Activated naive CD8-positive, alpha-beta T cell treated with anti-CD3 and anti-CD28 coated beads, Interleukin-2, amount 50 U/mL, for 24 hours (primary cell): ENCODE results near the gene S100B.

Source experiments
- ATAC-seq: fragments of 150-1000 bp; cut with Tn5 transposase; one replicate; pipeline ENCODE4 v1.10.0; 2021
- DNase-seq: peaks from one replicate; pipeline ENCODE4 v3.0.0; 2021
- H3K27ac Mint-ChIP-seq: one replicate; pipeline ENCODE4 v1.8.0; 2021; ENCODE audit warnings: mild to moderate bottlenecking, mixed read lengths
- H3K27me3 Mint-ChIP-seq: one replicate; pipeline ENCODE4 v1.8.0; 2021; ENCODE audit warnings: mixed read lengths
- H3K36me3 Mint-ChIP-seq: one replicate; pipeline ENCODE4 v1.8.0; 2021; ENCODE audit warnings: low read depth, mixed read lengths
- H3K4me1 Mint-ChIP-seq: one replicate; pipeline ENCODE4 v1.8.0; 2021; ENCODE audit warnings: mixed read lengths
- H3K4me3 Mint-ChIP-seq: one replicate; pipeline ENCODE4 v1.8.0; 2021; ENCODE audit warnings: mild to moderate bottlenecking, moderate library complexity, mixed read lengths
- H3K9me3 Mint-ChIP-seq: one replicate; pipeline ENCODE4 v1.8.0; 2021; ENCODE audit warnings: mixed read lengths

Gene S100B

GRCh38 chr21:46619846-46620245 is 15.0 kb upstream of the S100B start:
- Mint-ChIP-seq H3K4me1 (peaks cover 35% of the 10 kb centered on the region), H3K27ac (no peak overlapping the region)

GRCh38 chr21:46618738-46619379 is 14.0 kb upstream of the S100B start:
- no peak overlapping the region for H3K4me3 Mint-ChIP-seq
- no peaks in the 10 kb centered on the region for H3K36me3 Mint-ChIP-seq
- no peaks in the 10 kb centered on the region for H3K27me3 Mint-ChIP-seq
- no peak overlapping the region for H3K27ac Mint-ChIP-seq
- DNase-seq: no peak
- ATAC-seq: no peak
- peaks cover 33% of the 10 kb centered on the region for H3K4me1 Mint-ChIP-seq
- no peaks in the 10 kb centered on the region for H3K9me3 Mint-ChIP-seq

More at GRCh38 chr21:46619846-46620245, 15.0 kb upstream of the S100B start:
- Mint-ChIP-seq H3K36me3 (no peaks in the 10 kb centered on the region), H3K9me3 (no peaks in the 10 kb centered on the region), H3K27me3 (no peaks in the 10 kb centered on the region), H3K4me3 (no peak overlapping the region)
- no peak for ATAC-seq
- DNase-seq: no peak

- Mint-ChIP-seq H3K27ac (no peak overlapping the region), H3K36me3 (no peaks in the 10 kb centered on the region), H3K9me3 (no peaks in the 10 kb centered on the region), H3K27me3 (no peaks in the 10 kb centered on the region), H3K4me1 (peaks cover 25% of the 10 kb centered on the region), H3K4me3 (no peak overlapping the region)
- no peak for ATAC-seq
- DNase-seq: no peak
Observed at GRCh38 chr21:46617267-46618051, 12.6 kb upstream of the S100B start.

- Mint-ChIP-seq H3K4me3 (no peak overlapping the region), H3K9me3 (peaks cover 5% of the 10 kb centered on the region), H3K4me1 (peaks cover 17% of the 10 kb centered on the region), H3K27me3 (no peaks in the 10 kb centered on the region), H3K27ac (no peak overlapping the region), H3K36me3 (no peaks in the 10 kb centered on the region)
- DNase-seq (no peak), ATAC-seq (no peak)
Observed at GRCh38 chr21:46616656-46617055, 11.8 kb upstream of the S100B start.

- H3K4me1 Mint-ChIP-seq: peaks cover 12% of the 10 kb centered on the region
Observed at GRCh38 chr21:46616050-46616449, 11.2 kb upstream of the S100B start.

GRCh38 chr21:46613391-46613790 is 8.5 kb upstream of the S100B start:
- no peak overlapping the region for H3K4me3 Mint-ChIP-seq

More at GRCh38 chr21:46616050-46616449, 11.2 kb upstream of the S100B start:
- no peak overlapping the region for H3K4me3 Mint-ChIP-seq
- no peak for ATAC-seq
- H3K36me3 Mint-ChIP-seq: no peaks in the 10 kb centered on the region
- no peaks in the 10 kb centered on the region for H3K27me3 Mint-ChIP-seq
- peaks cover 5% of the 10 kb centered on the region for H3K9me3 Mint-ChIP-seq
- no peak overlapping the region for H3K27ac Mint-ChIP-seq
- no peak for DNase-seq

GRCh38 chr21:46610018-46610701 is 5.3 kb upstream of the S100B start:
- H3K4me1 Mint-ChIP-seq: peaks cover 24% of the 10 kb centered on the region
- H3K27ac Mint-ChIP-seq: no peak overlapping the region
- H3K27me3 Mint-ChIP-seq: no peaks in the 10 kb centered on the region
- no peak for ATAC-seq
- H3K9me3 Mint-ChIP-seq: peaks cover 5% of the 10 kb centered on the region
- no peaks in the 10 kb centered on the region for H3K36me3 Mint-ChIP-seq
- no peak overlapping the region for H3K4me3 Mint-ChIP-seq
- no peak for DNase-seq

More at GRCh38 chr21:46613391-46613790, 8.5 kb upstream of the S100B start:
- DNase-seq (no peak), ATAC-seq (no peak)
- Mint-ChIP-seq H3K9me3 (peaks cover 5% of the 10 kb centered on the region), H3K27ac (no peak overlapping the region), H3K27me3 (no peaks in the 10 kb centered on the region), H3K36me3 (no peaks in the 10 kb centered on the region), H3K4me1 (no peaks in the 10 kb centered on the region)

- H3K4me1 Mint-ChIP-seq: peaks cover 29% of the 10 kb centered on the region
- H3K27me3 Mint-ChIP-seq: no peaks in the 10 kb centered on the region
- peaks cover 5% of the 10 kb centered on the region for H3K9me3 Mint-ChIP-seq
- DNase-seq: no peak
- H3K27ac Mint-ChIP-seq: no peak overlapping the region
- H3K36me3 Mint-ChIP-seq: no peaks in the 10 kb centered on the region
- H3K4me3 Mint-ChIP-seq: no peak overlapping the region
- ATAC-seq: no peak
Observed at GRCh38 chr21:46608672-46609111, 3.8 kb upstream of the S100B start.

GRCh38 chr21:46607636-46608035 is 2.8 kb upstream of the S100B start:
- Mint-ChIP-seq H3K27me3 (no peaks in the 10 kb centered on the region), H3K4me3 (no peak overlapping the region), H3K9me3 (peaks cover 5% of the 10 kb centered on the region), H3K27ac (no peak overlapping the region), H3K4me1 (peaks cover 31% of the 10 kb centered on the region), H3K36me3 (no peaks in the 10 kb centered on the region)
- DNase-seq (no peak), ATAC-seq (no peak)

- Mint-ChIP-seq H3K4me3 (no peak overlapping the region), H3K27me3 (no peaks in the 10 kb centered on the region), H3K27ac (no peak overlapping the region), H3K9me3 (no peaks in the 10 kb centered on the region), H3K36me3 (no peaks in the 10 kb centered on the region), H3K4me1 (peaks cover 32% of the 10 kb centered on the region)
- ATAC-seq: no peak
- no peak for DNase-seq
Observed at GRCh38 chr21:46606427-46606813, 1.5 kb upstream of the S100B start.

- H3K4me1 Mint-ChIP-seq: peaks cover 32% of the 10 kb centered on the region
- no peak overlapping the region for H3K4me3 Mint-ChIP-seq
Observed at GRCh38 chr21:46605767-46606426, 1.0 kb upstream of the S100B start.

GRCh38 chr21:46604329-46604974 is 430 bp downstream of the S100B start:
- Mint-ChIP-seq H3K27ac (no peak overlapping the region), H3K9me3 (no peaks in the 10 kb centered on the region), H3K4me1 (peaks cover 32% of the 10 kb centered on the region), H3K27me3 (no peaks in the 10 kb centered on the region), H3K4me3 (no peak overlapping the region), H3K36me3 (no peaks in the 10 kb centered on the region)
- ATAC-seq (no peak), DNase-seq (no peak)

More at GRCh38 chr21:46605767-46606426, 1.0 kb upstream of the S100B start:
- Mint-ChIP-seq H3K9me3 (no peaks in the 10 kb centered on the region), H3K36me3 (no peaks in the 10 kb centered on the region), H3K27me3 (no peaks in the 10 kb centered on the region), H3K27ac (peak overlapping the region; percentile 73)
- peak; percentile 41 for DNase-seq
- ATAC-seq: peak; percentile 91

GRCh38 chr21:46603228-46603627 is 1.7 kb downstream of the S100B start:
- Mint-ChIP-seq H3K27me3 (no peaks in the 10 kb centered on the region), H3K4me1 (peaks cover 34% of the 10 kb centered on the region), H3K9me3 (no peaks in the 10 kb centered on the region), H3K27ac (no peak overlapping the region), H3K36me3 (no peaks in the 10 kb centered on the region), H3K4me3 (no peak overlapping the region)
- no peak for DNase-seq
- ATAC-seq: no peak

GRCh38 chr21:46600978-46601377 is 3.9 kb downstream of the S100B start:
- DNase-seq (no peak), ATAC-seq (no peak)
- Mint-ChIP-seq H3K27ac (no peak overlapping the region), H3K27me3 (no peaks in the 10 kb centered on the region), H3K4me3 (no peak overlapping the region), H3K9me3 (no peaks in the 10 kb centered on the region), H3K36me3 (no peaks in the 10 kb centered on the region), H3K4me1 (peaks cover 18% of the 10 kb centered on the region)
